ENCODE data around the gene HEATR5A. TPM values are rescaled to one million over a fixed set of nuclear protein-coding genes. Genes with fewer than 3 reads are reported as not detected.

HEATR5A gene
- total and polyA plus RNA-seq, 9 of the 15 experiments (the other 6 are each of a cell fraction or from before 2014, with no cell fraction given), result 8.0 to 50.9 (median 23.0) TPM

- TF ChIP-seq TCF7L2 (IDR thresholded peaks at IDR 0.05; ENCODE audit: low read depth, low read length) (no peak), ZNF644 (tag; IDR thresholded peaks at IDR 0.05; ENCODE audit: low read depth) (no peak; the same call in 1 of the 2 replicates), NFIX (CRISPR knock-in tag; IDR thresholded peaks at IDR 0.05; ENCODE audit: low read depth) (no peak), EWSR1 (IDR thresholded peaks at IDR 0.05; ENCODE audit: borderline replicate concordance, low read depth, partially characterized antibody) (no peak), ETV5 (CRISPR knock-in tag; IDR thresholded peaks at IDR 0.05; ENCODE audit: low read depth) (peak; percentile 51; the same call in 1 of the 2 replicates), USF1 (CRISPR knock-in tag; IDR thresholded peaks at IDR 0.05) (no peak), SMARCA5 (IDR thresholded peaks at IDR 0.05) (no peak), HNRNPLL (IDR thresholded peaks at IDR 0.05; ENCODE audit: low read depth, low read length, poor library complexity, severe bottlenecking) (peak; percentile 88), ZNF830 (CRISPR knock-in tag; IDR thresholded peaks at IDR 0.05) (no peak), DDX20 (tag; IDR thresholded peaks at IDR 0.05; ENCODE audit: low read depth) (no peak), ARID4B (CRISPR knock-in tag; IDR thresholded peaks at IDR 0.05) (peak; percentile 76; the same call in 1 of the 2 replicates), HNRNPUL1 (IDR thresholded peaks at IDR 0.05; ENCODE audit: low read length) (no peak), CBX1 (IDR thresholded peaks at IDR 0.05; ENCODE audit: low read depth) (peak; percentile 44; the same call in 1 of the 2 replicates), RUNX1 (IDR thresholded peaks at IDR 0.05; ENCODE audit: low read depth) (no peak), EP400 (IDR thresholded peaks at IDR 0.05) (peak; percentile 84)
- TF ChIP-seq, protein P1, sequence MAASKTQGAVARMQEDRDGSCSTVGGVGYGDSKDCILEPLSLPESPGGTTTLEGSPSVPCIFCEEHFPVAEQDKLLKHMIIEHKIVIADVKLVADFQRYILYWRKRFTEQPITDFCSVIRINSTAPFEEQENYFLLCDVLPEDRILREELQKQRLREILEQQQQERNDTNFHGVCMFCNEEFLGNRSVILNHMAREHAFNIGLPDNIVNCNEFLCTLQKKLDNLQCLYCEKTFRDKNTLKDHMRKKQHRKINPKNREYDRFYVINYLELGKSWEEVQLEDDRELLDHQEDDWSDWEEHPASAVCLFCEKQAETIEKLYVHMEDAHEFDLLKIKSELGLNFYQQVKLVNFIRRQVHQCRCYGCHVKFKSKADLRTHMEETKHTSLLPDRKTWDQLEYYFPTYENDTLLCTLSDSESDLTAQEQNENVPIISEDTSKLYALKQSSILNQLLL (CRISPR knock-in tag; IDR thresholded peaks at IDR 0.05; ENCODE audit: borderline replicate concordance), result no peak
- TF ChIP-seq, protein P2, sequence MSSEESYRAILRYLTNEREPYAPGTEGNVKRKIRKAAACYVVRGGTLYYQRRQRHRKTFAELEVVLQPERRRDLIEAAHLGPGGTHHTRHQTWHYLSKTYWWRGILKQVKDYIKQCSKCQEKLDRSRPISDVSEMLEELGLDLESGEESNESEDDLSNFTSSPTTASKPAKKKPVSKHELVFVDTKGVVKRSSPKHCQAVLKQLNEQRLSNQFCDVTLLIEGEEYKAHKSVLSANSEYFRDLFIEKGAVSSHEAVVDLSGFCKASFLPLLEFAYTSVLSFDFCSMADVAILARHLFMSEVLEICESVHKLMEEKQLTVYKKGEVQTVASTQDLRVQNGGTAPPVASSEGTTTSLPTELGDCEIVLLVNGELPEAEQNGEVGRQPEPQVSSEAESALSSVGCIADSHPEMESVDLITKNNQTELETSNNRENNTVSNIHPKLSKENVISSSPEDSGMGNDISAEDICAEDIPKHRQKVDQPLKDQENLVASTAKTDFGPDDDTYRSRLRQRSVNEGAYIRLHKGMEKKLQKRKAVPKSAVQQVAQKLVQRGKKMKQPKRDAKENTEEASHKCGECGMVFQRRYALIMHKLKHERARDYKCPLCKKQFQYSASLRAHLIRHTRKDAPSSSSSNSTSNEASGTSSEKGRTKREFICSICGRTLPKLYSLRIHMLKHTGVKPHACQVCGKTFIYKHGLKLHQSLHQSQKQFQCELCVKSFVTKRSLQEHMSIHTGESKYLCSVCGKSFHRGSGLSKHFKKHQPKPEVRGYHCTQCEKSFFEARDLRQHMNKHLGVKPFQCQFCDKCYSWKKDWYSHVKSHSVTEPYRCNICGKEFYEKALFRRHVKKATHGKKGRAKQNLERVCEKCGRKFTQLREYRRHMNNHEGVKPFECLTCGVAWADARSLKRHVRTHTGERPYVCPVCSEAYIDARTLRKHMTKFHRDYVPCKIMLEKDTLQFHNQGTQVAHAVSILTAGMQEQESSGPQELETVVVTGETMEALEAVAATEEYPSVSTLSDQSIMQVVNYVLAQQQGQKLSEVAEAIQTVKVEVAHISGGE (CRISPR knock-in tag; IDR thresholded peaks at IDR 0.05), result no peak
These were observed at the start of gene HEATR5A (continued) for GRCh38 chr14:31420319-31421111.
